Stimulated activated CD8-positive, alpha-beta memory T cell treated with anti-CD3 and anti-CD28 coated beads, Interleukin-2, amount 100 ng/mL, for 1 hour (primary cell): ENCODE data around the gene ANKRD13C.
"Not testable (repeated sequence)": the region's sequence is repeated elsewhere in the genome, so short reads cannot be mapped to it uniquely, and the experiment has no call there.

Experiments
- DNase-seq, 2 donors: peaks; one replicate each; pipeline ENCODE4 v3.0.0-alpha.2; 2020; ENCODE audit warnings: low read depth in 2 of 2

ANKRD13C gene

GRCh38 chr1:70360321-70360720 is 5.8 kb upstream of the ANKRD13C start:
- no peak for DNase-seq

- DNase-seq = no peak
Measured at GRCh38 chr1:70358921-70359564, 4.5 kb upstream of the ANKRD13C start.

- no peak for DNase-seq
Measured at GRCh38 chr1:70355920-70356319, 1.4 kb upstream of the ANKRD13C start.

GRCh38 chr1:70355111-70355407 is 537 bp upstream of the ANKRD13C start:
- DNase-seq = no peak

- DNase-seq = no peak
Measured at GRCh38 chr1:70353601-70354331, 756 bp downstream of the ANKRD13C start.

- no peak for DNase-seq
Measured at GRCh38 chr1:70353044-70353443, 1.5 kb downstream of the ANKRD13C start.

- DNase-seq = not testable (repeated sequence)
Measured at GRCh38 chr1:70349799-70350198, 4.7 kb downstream of the ANKRD13C start.

GRCh38 chr1:70348399-70349165 is 5.9 kb downstream of the ANKRD13C start:
- no peak for DNase-seq

GRCh38 chr1:70339644-70340043 is 14.9 kb downstream of the ANKRD13C start:
- DNase-seq = not testable (repeated sequence)

- DNase-seq = no peak
Measured at GRCh38 chr1:70336050-70336449, 18.5 kb downstream of the ANKRD13C start.

- DNase-seq = no peak
Measured at GRCh38 chr1:70334436-70334835, 20.1 kb downstream of the ANKRD13C start.

- DNase-seq = no peak
Measured at GRCh38 chr1:70333245-70333644, 21.3 kb downstream of the ANKRD13C start.

GRCh38 chr1:70331962-70332361 is 22.6 kb downstream of the ANKRD13C start:
- no peak for DNase-seq

- no peak for DNase-seq
Measured at GRCh38 chr1:70327306-70328076, 27.0 kb downstream of the ANKRD13C start.

- DNase-seq = no peak
Measured at GRCh38 chr1:70324683-70325082, 29.8 kb downstream of the ANKRD13C start.

- DNase-seq = no peak
Measured at GRCh38 chr1:70319750-70320149, 34.8 kb downstream of the ANKRD13C start.

- DNase-seq = no peak
Measured at GRCh38 chr1:70318191-70318590, 36.3 kb downstream of the ANKRD13C start.

- DNase-seq = no peak
Measured at GRCh38 chr1:70317087-70317486, 37.4 kb downstream of the ANKRD13C start.

- DNase-seq = no peak
Measured at GRCh38 chr1:70315782-70316181, 38.7 kb downstream of the ANKRD13C start.

- no peak for DNase-seq
Measured at GRCh38 chr1:70314706-70315304, 39.7 kb downstream of the ANKRD13C start.

GRCh38 chr1:70311369-70311768 is 43.2 kb downstream of the ANKRD13C start:
- no peak for DNase-seq

- DNase-seq = no peak
Measured at GRCh38 chr1:70299472-70299871, 55.0 kb downstream of the ANKRD13C start.
